OCI-LY1 (cell line): ENCODE data around the gene TEX53.

Experiments
- EZH2 ChIP-seq: fragments of 200-600 bp; sonication (generic), shearing (Covaris generic); IDR thresholded peaks from 2 replicates; pipeline ENCODE4 v1.8.0; 2017; ENCODE audit warnings: borderline replicate concordance, mixed run types, mild to moderate bottlenecking, antibody characterized with exemption, low read length, moderate library complexity, mixed read lengths
- TF ChIP-seq, protein P1 (sequence below): fragments of 200-600 bp; sonication (generic), shearing (Covaris generic); IDR thresholded peaks from 2 replicates; pipeline ENCODE4 v1.5.1; 2017; ENCODE audit warnings: mild to moderate bottlenecking, antibody characterized with exemption, low read length, moderate library complexity, mixed read lengths

DNA sequence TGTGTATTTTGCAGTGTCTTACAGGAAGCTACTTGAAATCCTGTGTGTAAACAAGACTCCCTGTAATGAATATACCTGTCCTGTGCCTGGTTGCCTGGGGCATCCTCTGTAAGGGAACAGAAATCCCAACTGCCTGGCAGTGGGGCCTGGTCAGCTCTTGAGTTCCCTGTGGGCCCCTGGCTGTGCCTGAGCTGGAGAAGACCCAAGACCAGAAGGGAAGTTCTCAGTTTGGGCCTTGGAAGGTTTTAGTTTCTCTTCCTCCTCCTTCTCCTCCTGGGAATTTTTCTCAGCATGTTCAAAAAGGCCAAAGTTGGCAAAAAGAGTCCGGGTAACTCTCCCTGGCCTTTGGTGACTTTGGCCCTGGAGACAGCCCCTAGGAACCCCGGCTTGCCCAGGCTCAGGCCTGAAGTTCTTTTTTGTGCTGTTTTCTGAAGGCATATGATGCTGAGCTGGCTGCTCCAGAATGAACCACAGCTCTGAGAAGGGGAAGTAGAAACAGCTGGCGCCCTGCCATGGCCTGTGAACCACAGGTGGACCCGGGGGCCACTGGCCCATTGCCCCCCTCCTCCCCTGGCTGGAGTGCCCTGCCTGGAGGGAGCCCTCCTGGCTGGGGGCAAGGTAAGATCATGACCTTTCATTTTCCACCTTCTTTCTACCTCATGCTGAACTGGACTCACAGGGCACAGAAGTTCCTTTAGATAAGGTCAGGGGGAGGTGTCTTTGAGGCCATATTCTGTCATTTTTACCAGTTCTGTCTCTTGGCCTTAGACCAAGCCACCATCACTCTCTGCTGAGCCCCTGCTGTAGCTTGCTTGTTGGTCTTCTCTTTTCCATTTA lies 40.7 kb downstream of the TEX53 start:
- TF ChIP-seq, protein P1, sequence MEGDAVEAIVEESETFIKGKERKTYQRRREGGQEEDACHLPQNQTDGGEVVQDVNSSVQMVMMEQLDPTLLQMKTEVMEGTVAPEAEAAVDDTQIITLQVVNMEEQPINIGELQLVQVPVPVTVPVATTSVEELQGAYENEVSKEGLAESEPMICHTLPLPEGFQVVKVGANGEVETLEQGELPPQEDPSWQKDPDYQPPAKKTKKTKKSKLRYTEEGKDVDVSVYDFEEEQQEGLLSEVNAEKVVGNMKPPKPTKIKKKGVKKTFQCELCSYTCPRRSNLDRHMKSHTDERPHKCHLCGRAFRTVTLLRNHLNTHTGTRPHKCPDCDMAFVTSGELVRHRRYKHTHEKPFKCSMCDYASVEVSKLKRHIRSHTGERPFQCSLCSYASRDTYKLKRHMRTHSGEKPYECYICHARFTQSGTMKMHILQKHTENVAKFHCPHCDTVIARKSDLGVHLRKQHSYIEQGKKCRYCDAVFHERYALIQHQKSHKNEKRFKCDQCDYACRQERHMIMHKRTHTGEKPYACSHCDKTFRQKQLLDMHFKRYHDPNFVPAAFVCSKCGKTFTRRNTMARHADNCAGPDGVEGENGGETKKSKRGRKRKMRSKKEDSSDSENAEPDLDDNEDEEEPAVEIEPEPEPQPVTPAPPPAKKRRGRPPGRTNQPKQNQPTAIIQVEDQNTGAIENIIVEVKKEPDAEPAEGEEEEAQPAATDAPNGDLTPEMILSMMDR = no peak
- TF ChIP-seq EZH2 = no peak
